NCI-H1105 treated with DMSO at 0.1 percent for 48 hours (cell line): ENCODE measurements around the gene JARID2.

ENCODE experiments used
- DNase-seq: peaks from one replicate; lab custom pipeline; 2025; lab: John Stamatoyannopoulos, UW

Gene JARID2

DNA sequence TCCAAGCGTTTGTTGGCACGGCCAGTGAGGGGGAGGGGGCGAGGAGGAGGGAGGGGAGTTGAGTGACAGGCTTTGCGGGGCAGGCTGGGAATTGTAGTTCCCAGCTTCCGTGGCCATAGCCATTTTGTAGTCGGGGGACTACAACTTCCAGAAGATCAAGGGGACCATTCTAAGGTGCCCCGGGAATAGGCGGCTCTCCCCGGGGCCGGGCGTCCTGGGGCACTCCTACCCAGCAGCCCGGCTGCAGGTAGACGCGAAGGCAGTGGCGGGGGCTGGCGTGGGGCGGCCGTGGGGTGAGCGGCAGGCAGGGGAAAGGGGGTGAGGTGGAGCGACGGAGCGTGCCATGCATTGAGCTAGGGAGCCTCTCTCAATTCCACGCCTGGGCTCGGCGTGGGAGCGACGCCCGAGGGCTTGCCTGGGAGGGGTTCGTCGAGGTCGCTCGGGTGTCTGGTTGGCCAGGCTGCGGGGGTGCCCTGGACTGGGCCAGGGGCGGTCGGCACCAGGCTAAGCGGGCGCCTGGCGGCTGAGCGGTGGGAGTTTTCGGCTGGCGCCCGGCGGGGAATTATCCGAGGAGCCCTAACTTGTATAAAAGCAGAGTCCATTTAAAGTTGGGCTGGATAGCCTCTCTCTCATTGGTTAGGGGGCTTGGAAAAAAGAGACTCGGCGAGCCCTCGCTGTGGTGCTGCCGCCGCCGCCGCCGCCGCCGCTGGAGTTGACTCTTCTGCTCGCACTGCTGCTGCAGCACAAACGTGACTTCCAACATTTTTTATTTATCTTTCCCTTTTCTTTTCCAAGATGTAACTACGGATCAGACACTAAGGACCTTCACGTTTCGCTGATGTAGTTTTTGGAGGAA is at the start of gene JARID2:
JARID2 (plus strand) TSS at position 709 of the 856 bp plus-strand sequence. CDS start 471 bp downstream, outside the sequence.
- DNase-seq, result peak; percentile 94

DNA sequence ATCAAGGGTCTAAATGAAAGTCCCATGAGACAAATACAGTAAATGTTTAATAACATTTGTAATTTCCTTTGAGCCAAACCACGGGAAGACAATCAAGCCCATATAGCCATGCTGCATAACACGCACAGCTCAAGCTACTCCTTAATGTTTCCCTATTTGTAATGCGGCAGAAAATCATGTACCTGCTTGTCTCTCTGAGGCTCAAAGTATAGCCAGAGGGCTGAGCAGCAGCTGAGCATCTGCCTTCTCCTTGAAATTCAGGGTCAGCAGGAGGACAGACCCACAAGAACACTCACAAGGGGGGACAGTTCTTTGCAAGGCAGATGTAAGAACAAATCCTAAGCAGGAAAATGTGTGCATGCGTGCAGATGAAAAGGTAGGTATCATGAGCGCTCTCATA is 45.8 kb upstream of the JARID2 start:
- DNase-seq, result no peak

DNA sequence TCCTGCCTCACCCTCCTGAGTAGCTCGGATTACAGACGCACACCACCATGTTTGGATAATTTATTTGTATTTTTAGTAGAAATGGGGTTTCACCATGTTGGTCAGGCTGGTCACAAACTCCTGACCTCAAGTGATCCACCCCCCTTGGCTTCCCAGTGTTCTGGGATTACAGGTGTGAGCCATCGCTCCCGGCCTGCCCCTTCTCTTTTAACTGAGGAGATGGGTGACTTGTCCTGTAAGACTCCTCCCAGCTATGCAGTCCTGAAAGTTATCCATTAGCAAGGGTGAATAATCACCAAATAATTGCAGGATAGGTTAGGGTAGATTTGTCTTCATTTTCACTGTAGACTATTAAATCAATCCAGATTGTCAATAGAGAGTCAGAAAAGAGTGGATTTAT is 40.5 kb upstream of the JARID2 start:
- DNase-seq, result no peak

DNA sequence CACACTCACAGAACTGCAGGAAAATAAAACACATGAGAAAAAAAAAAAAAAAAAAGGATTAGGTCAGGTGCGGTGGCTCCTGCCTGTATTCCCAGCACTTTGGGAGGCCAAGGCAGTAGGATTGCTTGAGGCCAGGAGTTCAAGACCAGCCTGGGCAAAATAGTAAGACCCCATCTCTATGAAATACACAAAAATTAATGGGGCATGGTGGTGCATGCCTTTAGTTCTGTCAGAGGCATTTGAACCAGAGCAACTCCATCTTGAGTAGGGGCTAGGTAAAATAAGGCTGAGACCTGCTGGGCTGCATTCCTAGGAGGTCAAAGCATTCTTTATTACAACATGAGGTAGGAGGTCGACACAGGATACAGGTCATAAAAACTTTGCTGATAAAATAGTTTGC is 39.0 kb upstream of the JARID2 start:
- no peak for DNase-seq

DNA sequence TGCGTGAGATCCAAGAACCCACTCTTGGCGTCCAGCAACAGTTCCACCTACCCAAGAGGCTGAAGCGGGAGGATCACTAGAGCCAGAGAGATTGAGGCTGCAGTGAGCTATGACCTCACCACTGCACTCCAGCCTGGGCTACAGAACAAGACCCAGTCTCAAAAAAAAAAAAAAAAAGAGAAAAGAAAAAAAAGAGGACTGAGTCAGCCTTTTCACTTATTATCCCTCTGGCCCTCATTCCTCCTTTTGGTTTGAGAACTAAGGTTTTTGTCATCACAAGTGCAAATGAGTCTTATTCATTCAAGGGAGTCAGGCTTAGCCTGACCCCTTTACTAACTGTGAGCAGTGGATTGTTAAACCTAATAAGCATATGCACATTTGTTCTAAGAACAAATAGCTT is 37.9 kb upstream of the JARID2 start:
- no peak for DNase-seq

GRCh38 chr6:15213838-15214400 is 31.9 kb upstream of the JARID2 start:
- DNase-seq, result no peak

GRCh38 chr6:15218401-15218800 is 27.5 kb upstream of the JARID2 start:
- DNase-seq, result no peak

DNA sequence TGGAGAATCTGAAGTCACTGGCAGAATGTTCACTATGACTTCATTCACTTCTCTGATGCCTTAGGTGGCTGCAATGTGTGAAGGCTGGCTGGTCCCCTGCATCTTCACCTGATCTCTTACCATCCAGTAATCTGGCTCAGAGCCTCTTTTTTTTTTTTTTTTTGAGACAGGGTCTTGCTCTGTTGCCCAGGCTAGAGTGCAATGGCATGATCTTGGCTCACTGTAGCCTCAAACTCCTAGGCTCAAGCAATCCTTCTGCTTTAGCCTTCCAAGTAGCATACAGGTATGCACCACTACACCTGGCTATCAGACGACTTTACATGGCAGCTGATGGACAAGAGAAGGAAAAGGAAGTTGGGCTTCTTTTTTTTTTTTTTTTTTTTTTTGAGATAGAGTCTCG is 25.8 kb upstream of the JARID2 start:
- no peak for DNase-seq

GRCh38 chr6:15227827-15228318 is 18.0 kb upstream of the JARID2 start:
- DNase-seq, result no peak

DNA sequence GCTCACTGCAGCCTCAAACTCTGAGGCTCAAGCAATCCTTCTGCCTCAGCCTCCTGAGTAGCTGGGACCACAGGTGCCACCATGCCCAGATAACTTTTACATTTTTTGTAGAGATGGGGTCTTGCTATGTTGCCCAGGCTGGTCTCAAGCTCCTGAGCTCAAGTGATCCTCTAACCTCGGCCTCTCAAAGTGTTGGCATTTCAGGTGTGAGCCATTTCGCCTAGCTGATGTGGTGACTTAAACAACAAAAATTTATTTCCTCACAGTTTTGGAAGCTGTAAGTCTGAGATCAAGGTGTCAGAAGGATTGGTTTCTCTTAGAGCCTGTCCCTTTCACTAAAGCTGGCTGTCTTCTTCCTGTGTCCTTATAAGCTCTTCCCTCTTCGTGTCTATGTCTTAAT is 15.0 kb upstream of the JARID2 start:
- no peak for DNase-seq

DNA sequence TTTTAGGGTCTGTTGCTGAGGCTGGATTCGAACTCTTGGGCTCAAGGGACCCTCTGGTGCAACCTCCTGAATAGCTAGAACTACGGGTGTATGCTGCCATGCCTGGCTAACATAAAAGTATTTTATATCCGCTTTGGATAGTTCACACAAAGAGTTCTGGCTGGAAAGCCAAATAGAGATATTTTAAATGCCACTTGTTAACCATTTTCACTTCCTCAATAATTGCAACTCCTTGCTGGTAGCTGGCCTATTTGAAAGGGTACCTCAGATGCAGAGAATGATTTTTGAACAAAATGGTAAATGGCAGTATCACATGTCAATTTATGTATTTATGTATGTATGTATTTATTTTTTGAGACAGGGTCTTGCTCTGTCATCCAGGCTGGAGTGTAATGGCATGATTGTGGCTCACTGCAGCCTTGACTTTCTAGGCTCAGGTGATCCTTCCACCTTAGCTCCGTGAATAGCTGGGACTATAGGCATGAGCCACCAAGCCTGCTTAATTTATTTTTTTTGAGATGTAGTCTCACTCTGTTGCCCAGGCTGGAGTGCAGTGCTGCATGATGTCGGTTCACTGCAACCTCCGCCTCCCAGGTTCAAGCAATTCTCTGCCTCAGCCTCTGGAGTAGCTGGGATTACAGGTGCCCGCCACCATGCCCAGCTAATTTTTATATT is 12.9 kb upstream of the JARID2 start:
- no peak for DNase-seq

DNA sequence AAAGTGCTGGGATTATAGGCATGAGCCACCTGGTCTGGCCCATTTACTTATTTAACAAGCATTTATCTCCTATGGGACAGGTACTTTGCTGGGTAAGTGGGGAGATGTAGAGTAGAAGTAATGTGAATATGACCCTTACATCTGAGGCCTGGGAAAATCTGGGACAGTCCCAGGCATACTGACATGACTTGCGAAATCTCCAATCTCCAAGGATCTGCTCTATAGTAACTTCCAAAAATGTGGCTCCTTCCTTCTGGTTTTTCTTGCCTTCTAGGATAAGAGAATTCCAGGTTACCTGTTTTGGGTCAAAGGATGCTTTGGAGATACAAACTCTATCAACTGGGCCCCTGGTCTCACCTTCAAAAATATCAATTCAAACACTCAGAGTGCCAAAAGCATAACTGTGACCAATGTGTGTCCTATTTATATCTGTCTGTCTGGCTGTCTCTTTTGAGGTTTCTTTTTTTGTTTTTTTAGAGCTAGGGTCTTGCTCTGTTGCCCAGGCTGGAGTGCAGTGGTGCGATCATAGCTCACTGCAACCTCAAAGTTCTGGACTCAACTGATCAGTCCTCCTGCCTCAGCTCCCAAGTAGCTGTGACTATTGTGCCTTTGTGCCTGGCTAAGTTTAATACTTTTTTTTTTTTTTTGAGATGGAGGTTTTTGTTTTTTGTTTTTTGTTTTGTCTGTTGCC is 11.7 kb upstream of the JARID2 start:
- DNase-seq, result no peak

GRCh38 chr6:15239616-15240364 is 6.1 kb upstream of the JARID2 start:
- no peak for DNase-seq

DNA sequence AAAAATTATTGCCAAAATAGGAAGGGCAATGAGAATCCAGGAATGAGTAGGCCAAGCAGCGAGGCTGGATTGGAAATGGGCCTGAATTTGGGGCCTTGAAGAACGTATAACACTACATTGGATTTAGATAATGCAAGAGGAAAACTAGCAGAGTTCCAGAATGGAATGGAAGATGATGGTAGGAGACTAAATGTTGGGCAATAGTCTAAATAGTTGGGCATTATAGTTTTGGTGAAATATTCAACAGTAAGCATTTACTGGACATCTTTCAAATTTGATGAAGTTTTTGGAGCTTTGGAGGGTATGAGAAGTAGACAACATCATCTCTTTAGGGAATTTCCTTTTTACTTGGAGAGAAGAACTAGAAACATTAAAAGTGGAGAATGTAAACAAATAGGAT is 3.4 kb upstream of the JARID2 start:
- no peak for DNase-seq

GRCh38 chr6:15242937-15243614 is 2.8 kb upstream of the JARID2 start:
- DNase-seq, result no peak

- no peak for DNase-seq
These were observed 1.8 kb upstream of the JARID2 start for GRCh38 chr6:15243910-15244619.

GRCh38 chr6:15244620-15245360 is 1.1 kb upstream of the JARID2 start:
- peak; percentile 42 for DNase-seq

- no peak for DNase-seq
These were observed 372 bp downstream of the JARID2 start for GRCh38 chr6:15246217-15246665.

- DNase-seq, result peak; percentile 23
These were observed 1.0 kb downstream of the JARID2 start for GRCh38 chr6:15246666-15247499.
